GM19193 (cell line): ENCODE data around the gene NME9.

Source experiments
- POLR2A ChIP-seq: IDR thresholded peaks from 4 replicates; pipeline ENCODE4 v1.6.1; 2011; ENCODE audit not compliant: insufficient read depth, insufficient read length; ENCODE audit errors: extremely low read depth

The NME9 gene

GRCh38 chr3:138351151-138351550, 21.5 kb upstream of the NME9 start:
- no peak for TF ChIP-seq POLR2A

GRCh38 chr3:138349926-138350665, 20.4 kb upstream of the NME9 start:
- no peak for TF ChIP-seq POLR2A

- TF ChIP-seq POLR2A = no peak
Observed at GRCh38 chr3:138348754-138349739, 19.4 kb upstream of the NME9 start.

DNA sequence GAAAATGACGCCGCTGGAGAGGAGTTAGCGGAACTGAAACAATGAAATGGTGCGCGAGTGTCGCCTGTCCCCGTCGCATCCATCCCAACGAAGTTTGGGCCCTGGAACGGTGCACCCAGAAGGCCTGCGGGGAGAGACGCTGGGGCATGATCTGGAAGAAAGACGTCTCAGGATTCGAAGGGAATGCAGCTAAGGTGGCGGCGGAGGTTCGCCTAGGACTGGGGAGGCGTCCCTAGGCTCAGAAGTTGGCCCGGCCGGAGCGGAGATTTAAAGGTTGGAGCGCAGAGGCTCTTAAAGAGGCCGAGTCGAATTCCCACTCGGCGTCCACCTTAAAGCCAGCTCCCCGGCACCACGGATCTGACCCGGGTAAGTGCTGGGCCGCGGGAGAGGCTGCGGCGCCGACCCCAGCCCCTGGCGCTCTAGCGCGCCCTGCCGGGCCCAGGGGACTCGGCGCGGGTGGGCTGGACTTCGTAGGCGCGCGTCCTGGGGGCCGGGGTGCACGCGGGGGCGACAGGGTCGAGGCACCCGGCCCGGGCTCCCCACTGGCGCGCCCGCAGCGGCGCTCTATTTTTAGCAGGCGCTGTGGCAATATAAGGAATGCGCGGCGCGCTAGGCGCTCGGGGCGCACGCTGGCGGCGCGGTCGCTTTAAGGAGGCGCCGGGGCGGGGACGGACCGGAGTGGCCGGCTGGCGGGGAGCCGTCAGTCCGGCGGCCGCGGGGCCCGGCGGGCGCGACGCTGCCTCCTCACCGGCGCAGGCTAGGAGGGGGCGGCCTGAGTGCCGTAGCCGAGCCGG, 18.5 kb upstream of the NME9 start, which contains the start of gene MRAS:
Gene MRAS (plus strand): TSS at position 620 of the 794 bp plus-strand sequence. CDS start 24,305 bp downstream, outside the sequence.
- TF ChIP-seq POLR2A = no peak

DNA sequence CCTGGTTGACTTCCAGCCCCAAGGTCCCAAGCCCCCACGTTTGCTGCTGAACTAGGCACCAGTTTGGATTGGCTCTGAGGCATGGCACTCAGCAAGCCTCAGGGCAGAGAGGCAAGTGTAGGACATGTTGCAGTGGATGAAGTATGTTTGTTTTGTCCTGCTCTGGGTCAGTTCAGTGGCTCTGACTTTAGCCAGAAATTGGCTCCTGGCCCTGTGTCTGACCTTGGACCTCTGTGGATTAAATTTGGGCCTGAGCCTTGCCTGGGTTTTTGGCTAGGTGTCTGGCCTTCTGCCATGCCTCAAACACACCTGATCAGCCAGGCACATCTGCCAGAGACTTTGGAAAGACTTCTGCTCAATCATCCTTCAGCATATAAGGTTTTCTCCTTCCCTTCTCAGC, 15.1 kb upstream of the NME9 start:
- TF ChIP-seq POLR2A = no peak

DNA sequence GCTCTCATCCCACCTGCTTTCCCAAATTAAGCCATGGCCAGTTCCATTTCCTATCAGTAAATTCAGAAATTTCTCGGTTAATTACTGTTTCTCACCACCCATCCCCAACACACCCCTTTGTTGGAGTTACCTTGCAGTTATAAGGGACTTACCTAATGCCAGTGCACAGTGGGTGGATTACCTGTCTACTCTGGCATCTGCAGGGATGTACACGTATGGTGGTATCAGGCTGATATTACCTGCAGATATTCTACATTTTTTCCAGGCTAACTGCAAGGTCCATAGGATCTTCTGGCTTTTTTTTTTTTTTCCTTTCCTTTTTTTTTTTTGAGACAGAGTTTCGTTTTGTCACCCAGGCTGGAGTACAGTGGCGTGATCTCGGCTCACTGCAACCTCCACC, 10.9 kb upstream of the NME9 start:
- no peak for TF ChIP-seq POLR2A

DNA sequence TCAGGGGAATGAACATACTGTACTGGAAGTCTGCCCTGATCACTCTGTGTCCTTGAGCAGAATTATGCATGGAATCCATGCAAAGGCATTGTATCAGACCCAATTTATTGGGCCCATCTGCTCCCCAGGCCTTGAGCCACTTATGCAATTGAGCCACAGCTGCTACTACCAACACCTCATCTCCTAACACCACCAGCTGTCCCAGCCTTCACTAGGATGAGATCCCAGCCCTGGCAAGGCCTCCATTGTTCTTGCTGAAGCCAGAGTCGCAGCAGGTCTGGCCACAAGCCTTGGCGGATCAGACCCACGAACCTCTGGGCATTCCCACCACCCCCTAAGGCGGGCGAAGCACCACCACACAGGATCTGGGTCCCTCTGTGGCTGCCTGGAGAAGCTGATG, 9.2 kb upstream of the NME9 start:
- TF ChIP-seq POLR2A = no peak

GRCh38 chr3:138338244-138338643, 8.6 kb upstream of the NME9 start:
- TF ChIP-seq POLR2A = no peak

DNA sequence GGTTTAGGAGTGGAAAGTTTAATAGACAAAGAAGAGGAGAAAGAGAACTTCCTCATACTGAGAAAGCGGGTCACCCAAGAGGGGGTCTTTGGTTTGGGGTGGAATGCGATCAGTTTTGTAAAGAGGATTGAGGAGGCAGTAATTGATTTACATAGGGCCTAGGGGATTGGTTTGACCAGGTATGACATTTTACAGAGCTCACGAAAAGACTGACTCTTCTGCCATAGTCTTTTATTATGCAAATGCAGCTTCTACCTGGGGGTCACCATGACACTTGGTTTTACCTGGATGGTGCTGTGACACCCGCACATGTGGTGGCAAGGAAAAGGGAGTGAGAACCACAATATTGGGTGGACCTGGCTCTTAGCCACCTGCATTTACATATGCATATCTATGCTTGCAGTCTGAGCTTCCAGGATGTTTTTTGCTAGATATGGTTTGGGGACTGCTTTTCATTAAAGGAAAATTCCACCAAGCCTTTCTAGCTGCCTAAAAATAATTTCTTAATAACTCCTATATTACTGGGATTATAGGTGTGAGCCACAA, 6.9 kb upstream of the NME9 start:
- no peak for TF ChIP-seq POLR2A

- TF ChIP-seq POLR2A = no peak
Observed at GRCh38 chr3:138334608-138335007, 5.0 kb upstream of the NME9 start.

DNA sequence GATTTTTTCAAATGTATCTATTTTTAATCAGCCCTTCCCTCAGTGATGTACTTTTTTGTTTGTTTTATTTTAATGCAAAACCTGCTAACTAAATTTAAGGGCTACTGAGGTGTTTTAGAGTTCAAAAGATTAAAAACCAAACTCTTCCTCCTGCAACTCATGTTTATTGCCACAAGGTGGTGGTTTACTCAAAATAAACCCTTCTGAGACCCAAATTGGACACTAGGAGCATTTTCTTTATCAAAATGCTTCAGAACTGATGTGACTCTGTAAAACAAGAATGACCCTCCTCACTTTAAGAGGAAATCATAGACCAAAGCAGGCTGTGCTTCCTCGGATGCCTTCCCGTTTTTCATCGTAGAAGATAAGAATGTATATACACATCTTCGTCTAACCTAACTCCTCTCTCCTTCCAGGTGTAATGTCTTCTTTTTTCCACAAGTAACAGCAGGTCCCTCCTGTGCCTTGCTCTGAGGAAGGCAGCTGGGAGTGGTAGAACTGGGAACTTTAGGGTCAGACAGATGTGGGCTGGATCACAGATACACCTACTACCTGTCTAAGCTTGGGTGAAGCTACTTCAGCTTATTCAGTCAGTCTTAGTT, 2.9 kb upstream of the NME9 start:
- no peak for TF ChIP-seq POLR2A

GRCh38 chr3:138331143-138331894, 1.7 kb upstream of the NME9 start:
- TF ChIP-seq POLR2A = no peak

DNA sequence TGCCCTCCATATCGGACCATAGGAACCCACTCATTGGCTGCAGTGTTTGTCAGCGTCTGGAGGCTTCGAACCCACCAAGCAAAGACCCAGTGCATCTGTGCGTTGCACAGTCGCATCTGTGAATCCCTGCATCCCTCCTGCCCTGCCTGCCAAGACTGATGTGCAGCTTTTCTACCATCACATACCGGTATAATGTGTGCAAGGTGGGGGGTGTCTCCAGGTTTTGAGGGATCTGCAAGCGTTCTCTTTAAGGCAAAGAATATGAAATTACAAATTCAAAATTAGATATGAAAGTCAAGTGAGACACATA, 288 bp upstream of the NME9 start:
- TF ChIP-seq POLR2A = no peak

- no peak for TF ChIP-seq POLR2A
Observed at GRCh38 chr3:138328341-138328740, 1.3 kb downstream of the NME9 start.
